ENCODE results near the gene MRPL16. TPM values are rescaled to one million over a fixed set of nuclear protein-coding genes. Genes with fewer than 3 reads are reported as not detected.

Gene MRPL16
- total and polyA plus RNA-seq, 11 donors: 59.3 to 124 (median 84.9) TPM

DNA sequence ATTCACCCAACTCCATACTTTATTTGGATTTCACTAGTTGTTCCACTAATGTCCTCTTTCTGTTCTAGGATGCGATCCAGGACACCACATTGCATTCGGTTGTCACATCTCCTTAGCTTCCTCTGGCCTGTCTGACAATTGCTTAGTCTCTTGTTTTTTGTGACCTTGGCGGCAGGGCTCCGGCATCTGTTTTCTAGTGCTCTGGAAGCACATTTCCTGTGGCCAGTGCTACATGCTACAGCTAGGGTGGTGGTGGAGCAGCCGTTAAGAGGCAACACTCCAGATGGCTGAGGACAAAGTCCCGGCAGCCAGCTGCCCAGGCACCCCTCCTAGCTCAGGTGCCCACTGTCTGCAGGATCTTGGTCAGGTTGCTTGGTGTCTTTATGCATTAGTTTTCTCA lies 48.6 kb downstream of the MRPL16 start:
- TF ChIP-seq POLR2A (IDR thresholded peaks at IDR 0.05) (no peak), CTCF (IDR thresholded peaks at IDR 0.05) (no peak)
- DNase-seq (peak in 3 of 5 donors; percentile 32 to 38 (median 37)), ATAC-seq (peak; percentile 37 to 81 (median 66))
- H3K36me3 ChIP-seq: peaks cover 0 to 8% (median 0%) of the 10 kb centered on the region in 9 donors
- WGBS, 4 donors: 31 to 57% (median 46%) methylated on average over 5 to 6 of the region's 6 CpGs
- H3K4me1 ChIP-seq: peaks cover 0 to 47% (median 33%) of the 10 kb centered on the region in 12 donors
- peak overlapping the region in 8 of 12 donors; percentile 3 to 57 (median 40) for H3K27ac ChIP-seq
- H3K4me3 ChIP-seq: no peak overlapping the region
- no peaks in the 10 kb centered on the region for H3K27me3 ChIP-seq
- no peaks in the 10 kb centered on the region for H3K9me3 ChIP-seq
- intact Hi-C loops (cut with DNase I): no loop called here

GRCh38 chr11:59760771-59761170 lies 49.8 kb downstream of the MRPL16 start:
- H3K27me3 ChIP-seq: no peaks in the 10 kb centered on the region
- TF ChIP-seq POLR2A (IDR thresholded peaks at IDR 0.05): no peak
- no peak for TF ChIP-seq CTCF (IDR thresholded peaks at IDR 0.05)

GRCh38 chr11:59759900-59760299 lies 50.7 kb downstream of the MRPL16 start:
- Histone ChIP-seq H3K36me3 (peaks cover 0 to 8% (median 0%) of the 10 kb centered on the region in 9 donors), H3K4me1 (peaks cover 0 to 40% (median 24%) of the 10 kb centered on the region in 12 donors), H3K27ac (no peak overlapping the region), H3K4me3 (no peak overlapping the region), H3K9me3 (no peaks in the 10 kb centered on the region), H3K27me3 (no peaks in the 10 kb centered on the region)
- TF ChIP-seq POLR2A (IDR thresholded peaks at IDR 0.05) (no peak), CTCF (IDR thresholded peaks at IDR 0.05) (no peak)
- ATAC-seq: no peak
- 55 to 68% (median 61%) methylated on average over 4 of the region's 4 CpGs for WGBS, 4 donors
- intact Hi-C loops (cut with DNase I): loop anchor here in 2 of 10 donors (10.0 kb wide), 2 partner anchors 85 to 155 kb away; no protein-coding TSS in a partner anchor
- no peak for DNase-seq

More at GRCh38 chr11:59760771-59761170, 49.8 kb downstream of the MRPL16 start:
- peaks cover 0 to 8% (median 0%) of the 10 kb centered on the region in 9 donors for H3K36me3 ChIP-seq
- ATAC-seq: no peak
- DNase-seq: no peak
- H3K9me3 ChIP-seq: no peaks in the 10 kb centered on the region
- WGBS, 4 donors: 91 to 95% (median 93%) methylated on average over 4 of the region's 4 CpGs
- no peak overlapping the region for H3K4me3 ChIP-seq
- peak overlapping the region in 3 of 12 donors; percentile 32 to 49 (median 47) for H3K27ac ChIP-seq
- intact Hi-C loops (cut with DNase I): no loop called here
- H3K4me1 ChIP-seq: peaks cover 2 to 47% (median 30%) of the 10 kb centered on the region in 12 donors

DNA sequence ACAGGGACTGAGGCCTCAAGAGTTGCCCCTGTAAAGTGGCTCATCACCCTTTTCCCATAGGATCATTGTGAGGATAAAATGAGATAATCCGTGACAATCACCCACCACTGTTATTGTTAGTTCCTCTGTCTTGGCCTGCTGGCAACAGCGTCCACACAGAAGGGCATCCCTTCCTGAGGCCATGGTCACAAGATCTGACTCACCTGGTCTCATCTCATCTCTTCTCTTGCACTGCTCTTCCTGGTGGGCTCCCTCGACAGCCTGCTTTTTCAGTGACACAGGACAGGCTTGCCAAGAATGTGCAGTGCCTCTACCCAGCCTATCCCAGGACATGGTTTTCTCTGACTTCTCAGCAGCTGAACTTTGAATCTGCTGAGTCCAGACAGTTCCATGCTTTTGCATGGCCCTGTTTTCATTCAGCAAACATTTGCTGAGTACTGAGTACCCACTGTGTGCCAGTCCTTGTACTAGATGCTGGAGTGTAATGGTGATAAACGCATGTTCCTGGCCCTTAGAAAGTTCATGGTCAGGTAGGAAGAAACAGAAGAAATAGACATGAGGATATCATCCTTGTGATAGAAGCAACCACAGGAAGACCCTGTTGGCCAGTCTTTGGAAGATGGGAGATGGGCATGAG lies 52.1 kb downstream of the MRPL16 start:
- H3K36me3 ChIP-seq: peaks cover 0 to 8% (median 0%) of the 10 kb centered on the region in 9 donors
- H3K27me3 ChIP-seq: no peaks in the 10 kb centered on the region
- no peaks in the 10 kb centered on the region for H3K9me3 ChIP-seq
- no peak for TF ChIP-seq CTCF (IDR thresholded peaks at IDR 0.05)
- no peak for TF ChIP-seq POLR2A (IDR thresholded peaks at IDR 0.05)
- H3K4me3 ChIP-seq: no peak overlapping the region
- WGBS, 4 donors: 76 to 80% (median 79%) methylated on average over 4 of the region's 4 CpGs
- intact Hi-C loops (cut with DNase I): loop anchor here in 2 of 10 donors (10.0 kb wide), 2 partner anchors 84 to 156 kb away; no protein-coding TSS in a partner anchor
- H3K27ac ChIP-seq: no peak overlapping the region
- DNase-seq (no peak), ATAC-seq (no peak)
- peaks cover 0 to 37% (median 24%) of the 10 kb centered on the region in 12 donors for H3K4me1 ChIP-seq

All from heart left ventricle (tissue), 16 donors.